GM18499 (cell line): ENCODE results near the gene MYO1H.

Source experiments
- ATAC-seq: cut with Tn5 transposase; IDR thresholded peaks from one replicate; pipeline ENCODE4 v1.9.1; 2021; ENCODE audit warnings: moderate number of reproducible peaks; ENCODE audit not compliant: insufficient read depth, unreplicated experiment

The MYO1H gene

GRCh38 chr12:109487181-109488050, 139.7 kb downstream of the MYO1H start:
- ATAC-seq = no peak

- no peak for ATAC-seq
These were observed 140.5 kb downstream of the MYO1H start for GRCh38 chr12:109488051-109488665.

GRCh38 chr12:109489016-109489954, 141.6 kb downstream of the MYO1H start:
- ATAC-seq = no peak

- ATAC-seq = no peak
These were observed 142.4 kb downstream of the MYO1H start for GRCh38 chr12:109489955-109490565.

- no peak for ATAC-seq
These were observed 144.0 kb downstream of the MYO1H start for GRCh38 chr12:109491671-109492070.

GRCh38 chr12:109492371-109492770, 144.7 kb downstream of the MYO1H start:
- ATAC-seq = no peak

GRCh38 chr12:109493090-109493489, 145.4 kb downstream of the MYO1H start:
- no peak for ATAC-seq

GRCh38 chr12:109493938-109494337, 146.2 kb downstream of the MYO1H start:
- ATAC-seq = no peak

- ATAC-seq = no peak
These were observed 146.7 kb downstream of the MYO1H start for GRCh38 chr12:109494348-109494881.

- no peak for ATAC-seq
These were observed 147.3 kb downstream of the MYO1H start for GRCh38 chr12:109495012-109495411.

- no peak for ATAC-seq
These were observed 148.6 kb downstream of the MYO1H start for GRCh38 chr12:109496306-109496705.

- no peak for ATAC-seq
These were observed 150.0 kb downstream of the MYO1H start for GRCh38 chr12:109497675-109498074.
